IMR-90 (cell line): Measurements from ENCODE around the gene C8B. TPM values are rescaled to one million over a fixed set of nuclear protein-coding genes. Genes with fewer than 3 reads are reported as not detected.

Experiments used
- ATAC-seq: fragments of 200-7000 bp; cut with Tn5 transposase; 2 replicates; pipeline ENCODE4 v1.9.1; 2020; ENCODE audit warnings: low read depth, mild to moderate bottlenecking, moderate library complexity
- BruUV-seq: library from RNA; stranded (reverse); fragments of 400-500 nt; replicated peaks from 2 replicates; lab custom pipeline; 2021; lab: Mats Ljungman, UMichigan
- CTCF ChIA-PET: fragments of 300-600 bp; formaldehyde crosslinking; extraction: SDS; loops from one replicate; lab custom pipeline; 2021; ENCODE audit warnings: antibody characterized with exemption; lab: Yijun Ruan, JAX
- POLR2A ChIA-PET: fragments of 300-600 bp; sonication (Branson Sonifier 250); formaldehyde crosslinking; loops from one replicate; lab custom pipeline; 2022; ENCODE audit warnings: antibody characterized with exemption; ENCODE audit not compliant: unreplicated experiment; lab: Charles Lee
- DNase-seq: peaks from one replicate; pipeline ENCODE4 v3.0.0; 2013
- H2AFZ ChIP-seq: replicated peaks from 2 replicates; pipeline ENCODE3; 2013; ENCODE audit warnings: low read length, mild to moderate bottlenecking; ENCODE audit not compliant: poor library complexity
- H2AK5ac ChIP-seq: 2 replicates; pipeline ENCODE4 v1.6.1; 2013; ENCODE audit warnings: low read depth, low read length, inconsistent platforms
- H2AK9ac ChIP-seq: replicated peaks from 2 replicates; pipeline ENCODE3; 2013; ENCODE audit warnings: mild to moderate bottlenecking, low read depth, low read length, moderate library complexity; ENCODE audit not compliant: poor library complexity
- H2BK120ac ChIP-seq: 2 replicates; pipeline ENCODE4 v1.6.1; 2013; ENCODE audit warnings: low read depth, low read length, inconsistent platforms
- H2BK15ac ChIP-seq: 3 replicates; pipeline ENCODE4 v1.6.1; 2013; ENCODE audit warnings: low read depth, low read length, inconsistent platforms
- H2BK20ac ChIP-seq: 2 replicates; pipeline ENCODE4 v1.6.1; 2013; ENCODE audit warnings: low read depth, mild to moderate bottlenecking, inconsistent platforms, low read length, moderate library complexity
- H2BK5ac ChIP-seq: 2 replicates; pipeline ENCODE4 v1.6.1; 2013; ENCODE audit warnings: mild to moderate bottlenecking, low read depth, low read length, inconsistent platforms; ENCODE audit not compliant: poor library complexity, severe bottlenecking
- H3K14ac ChIP-seq: replicated peaks from 2 replicates; pipeline ENCODE4 v1.6.1; 2013; ENCODE audit warnings: low read depth, low read length, inconsistent platforms
- H3K18ac ChIP-seq: 2 replicates; pipeline ENCODE4 v1.6.1; 2013; ENCODE audit warnings: low read depth, low read length, control low read depth
- H3K23ac ChIP-seq: 2 replicates; pipeline ENCODE4 v1.6.1; 2013; ENCODE audit warnings: low read depth, low read length, inconsistent platforms
- H3K27ac ChIP-seq: 2 replicates; pipeline ENCODE4 v1.5.1; 2013; ENCODE audit warnings: mild to moderate bottlenecking, control low read depth, low read length; ENCODE audit not compliant: insufficient read depth
- H3K27me3 ChIP-seq: 2 replicates; pipeline ENCODE4 v1.6.1; 2013; ENCODE audit warnings: low read length; ENCODE audit not compliant: control insufficient read depth, insufficient read depth
- H3K36me3 ChIP-seq: 2 replicates; pipeline ENCODE4 v1.6.1; 2013; ENCODE audit warnings: low read length, mixed read lengths; ENCODE audit not compliant: control insufficient read depth, insufficient read depth
- H3K4ac ChIP-seq: 2 replicates; pipeline ENCODE4 v1.6.1; 2013; ENCODE audit warnings: low read depth, low read length, inconsistent platforms
- H3K4me1 ChIP-seq: 2 replicates; pipeline ENCODE4 v1.6.1; 2013; ENCODE audit warnings: low read length, mixed read lengths; ENCODE audit not compliant: control insufficient read depth, insufficient read depth
- H3K4me2 ChIP-seq: 2 replicates; pipeline ENCODE4 v1.6.1; 2013; ENCODE audit warnings: low read depth, mild to moderate bottlenecking, control low read depth, low read length, moderate library complexity
- H3K4me3 ChIP-seq: 2 replicates; pipeline ENCODE4 v1.5.1; 2013; ENCODE audit warnings: low read depth, mild to moderate bottlenecking, control low read depth, low read length, moderate library complexity; ENCODE audit not compliant: insufficient read depth
- H3K56ac ChIP-seq: 2 replicates; pipeline ENCODE4 v1.6.1; 2013; ENCODE audit warnings: low read length, inconsistent platforms; ENCODE audit not compliant: insufficient read depth; ENCODE audit errors: extremely low read depth
- H3K79me1 ChIP-seq, 2 experiments: 2 replicates each; pipeline ENCODE4 v1.6.1; 2013; ENCODE audit warnings: low read length in 2 of 2, inconsistent platforms in 1 of 2, low read depth in 1 of 2
- H3K9ac ChIP-seq: 2 replicates; pipeline ENCODE4 v1.6.1; 2013; ENCODE audit warnings: low read depth, low read length, control low read depth
- H3K9me1 ChIP-seq: 2 replicates; pipeline ENCODE4 v1.6.1; 2013; ENCODE audit warnings: low read length, inconsistent platforms; ENCODE audit not compliant: insufficient read depth
- H3K9me3 ChIP-seq: 2 replicates; pipeline ENCODE4 v1.6.1; 2013; ENCODE audit warnings: low read length; ENCODE audit not compliant: control insufficient read depth, insufficient read depth
- H4K20me1 ChIP-seq: 2 replicates; pipeline ENCODE4 v1.6.1; 2013; ENCODE audit warnings: low read length, inconsistent platforms; ENCODE audit not compliant: insufficient read depth
- H4K5ac ChIP-seq: 2 replicates; pipeline ENCODE4 v1.6.1; 2013; ENCODE audit warnings: mild to moderate bottlenecking, low read depth, low read length, control low read depth
- H4K8ac ChIP-seq, 2 experiments: 2 replicates each; pipeline ENCODE4 v1.6.1; 2013; ENCODE audit warnings: low read depth in 2 of 2, low read length in 2 of 2, control low read depth in 1 of 2, inconsistent platforms in 1 of 2
- H4K91ac ChIP-seq: 2 replicates; pipeline ENCODE4 v1.6.1; 2013; ENCODE audit warnings: low read depth, low read length, inconsistent platforms; ENCODE audit not compliant: insufficient read depth
- BHLHE40 ChIP-seq: fragments of 150-350 bp; IDR thresholded peaks from 2 replicates; pipeline ENCODE4 v1.6.1; 2016; ENCODE audit warnings: mild to moderate bottlenecking, low read depth, low read length
- CEBPB ChIP-seq: IDR thresholded peaks from 2 replicates; pipeline ENCODE4 v1.6.1; 2012; ENCODE audit warnings: low read depth, low read length, improper control_type of control experiment
- CHD1 ChIP-seq: IDR thresholded peaks from 2 replicates; pipeline ENCODE4 v1.6.1; 2012; ENCODE audit warnings: low read depth, low read length, improper control_type of control experiment
- FOS ChIP-seq: fragments of 150-350 bp; IDR thresholded peaks from 2 replicates; pipeline ENCODE4 v1.6.1; 2016; ENCODE audit warnings: low read depth, low read length
- MAFK ChIP-seq: IDR thresholded peaks from 2 replicates; pipeline ENCODE4 v1.6.1; 2012; ENCODE audit warnings: low read depth, low read length, improper control_type of control experiment
- MAZ ChIP-seq: IDR thresholded peaks from 2 replicates; pipeline ENCODE4 v1.6.1; 2012; ENCODE audit warnings: low read depth, mild to moderate bottlenecking, low read length, improper control_type of control experiment, moderate library complexity, borderline replicate concordance
- MXI1 ChIP-seq: IDR thresholded peaks from 2 replicates; pipeline ENCODE4 v1.6.1; 2012; ENCODE audit warnings: low read depth, mild to moderate bottlenecking, low read length, moderate library complexity, borderline replicate concordance
- NFE2L2 ChIP-seq: fragments of 150-350 bp; IDR thresholded peaks from 2 replicates; pipeline ENCODE4 v1.6.1; 2016; ENCODE audit warnings: low read depth, mild to moderate bottlenecking, low read length
- POLR2A ChIP-seq: IDR thresholded peaks from 2 replicates; pipeline ENCODE4 v1.6.1; 2012; ENCODE audit warnings: mild to moderate bottlenecking, low read depth, low read length
- RAD21 ChIP-seq: IDR thresholded peaks from 2 replicates; pipeline ENCODE4 v1.6.1; 2012; ENCODE audit warnings: low read length, improper control_type of control experiment
- RCOR1 ChIP-seq: IDR thresholded peaks from 2 replicates; pipeline ENCODE4 v1.6.1; 2012; ENCODE audit warnings: mild to moderate bottlenecking, low read length, improper control_type of control experiment; ENCODE audit not compliant: insufficient replicate concordance
- RFX5 ChIP-seq: IDR thresholded peaks from 2 replicates; pipeline ENCODE4 v1.8.0; 2012; ENCODE audit warnings: low read depth, mild to moderate bottlenecking, low read length, moderate library complexity
- SMC3 ChIP-seq: fragments of 150-350 bp; IDR thresholded peaks from 2 replicates; pipeline ENCODE4 v1.6.1; 2016; ENCODE audit warnings: low read depth, mild to moderate bottlenecking, antibody characterized with exemption, low read length, moderate library complexity
- WGBS, 2 experiments: methylation state at CpG; one replicate each; pipeline versions ENCODE4 v1.1.5 to v1.1.7; 2013; ENCODE audit warnings: missing lambda C conversion rate in 2 of 2; ENCODE audit not compliant: insufficient read length in 1 of 2; ENCODE audit errors: extremely low coverage in 2 of 2; 5-methylcytosine and 5-hydroxymethylcytosine counted together
- dilution Hi-C: fragments of 300-500 bp; cut with HindIII; formaldehyde crosslinking; loops from one replicate; pipeline ENCODE4 v1.14.3; 2018; ENCODE audit warnings: low sequenced_read_pairs; ENCODE audit not compliant: unreplicated experiment
- in situ Hi-C: fragments of 300-500 bp; cut with MboI; formaldehyde crosslinking; loops from 3 replicates; pipeline ENCODE4 v1.14.3; 2019; ENCODE audit warnings: low sequenced_read_pairs, inconsistent platforms, mixed read lengths
- intact Hi-C: fragments of 100-400 bp; cut with micrococcal nuclease; formaldehyde crosslinking; loops from 2 replicates; pipeline ENCODE4 v1.10.0; 2022
- polyA plus RNA-seq, 3 experiments: library from polyadenylated mRNA; depleted of rRNA; stranded (reverse); fragments of >200 nt; gene quantifications; 2 replicates each; pipeline ENCODE4 v1.2.3, GENCODE V29; 2012; ENCODE audit warnings: low replicate concordance in 1 of 3
- total RNA-seq: library from RNA; depleted of rRNA; stranded (reverse); fragments of >200 nt; gene quantifications from 2 replicates; pipeline ENCODE4 v1.2.3, GENCODE V29; 2012
- TF ChIP-seq, protein P1 (sequence below): fragments of 150-350 bp; IDR thresholded peaks from 2 replicates; pipeline ENCODE4 v1.6.1; 2017; ENCODE audit warnings: mild to moderate bottlenecking, antibody characterized with exemption, low read length, low read depth
- TF ChIP-seq, protein P2 (sequence below): conservative IDR thresholded peaks from 2 replicates; pipeline ENCODE4 v1.5.1; 2012; ENCODE audit warnings: mild to moderate bottlenecking, low read depth, low read length, improper control_type of control experiment
- TF ChIP-seq, protein P3 (sequence below): fragments of 150-350 bp; IDR thresholded peaks from 2 replicates; pipeline ENCODE4 v1.6.1; 2016; ENCODE audit warnings: low read depth, mild to moderate bottlenecking, low read length, moderate library complexity, borderline replicate concordance

The C8B gene
- total and polyA plus RNA-seq, 2 of the 4 experiments (the other 2 are of a cell fraction) = not detected

DNA sequence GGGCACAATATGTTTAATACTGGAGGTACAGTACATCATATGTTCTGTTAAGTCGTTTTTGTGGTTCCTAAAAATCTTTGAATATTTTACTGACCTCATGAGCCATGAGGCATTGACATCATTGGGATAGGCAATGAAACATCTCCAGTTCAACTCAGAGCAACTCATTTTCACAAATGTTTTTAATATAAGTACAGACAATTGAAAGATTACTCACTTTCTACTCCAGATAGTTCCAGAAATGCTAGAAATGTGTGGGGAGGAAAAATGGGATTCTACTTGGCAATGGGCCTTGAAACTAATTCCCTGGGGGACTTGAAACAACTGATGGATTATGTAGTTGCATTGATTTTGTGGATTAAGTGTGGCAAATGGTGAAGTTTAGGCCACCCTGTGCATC lies 7.2 kb upstream of the C8B start:
- BruUV-seq = no TSS peak
- dilution Hi-C loops = no loop called here
- Histone ChIP-seq H3K4me1 (no peaks in the 10 kb centered on the region; the same call in 1 of the 2 replicates), H4K8ac (no peak overlapping the region), H3K27ac (no peak overlapping the region), H3K9ac (no peak overlapping the region), H3K27me3 (peaks cover 3% of the 10 kb centered on the region), H2AK5ac (no peak overlapping the region), H3K36me3 (no peaks in the 10 kb centered on the region), H3K23ac (no peak overlapping the region), H3K18ac (no peak overlapping the region), H2AFZ (no peak overlapping the region), H3K14ac (no peak overlapping the region), H3K9me3 (no peaks in the 10 kb centered on the region), H2BK120ac (no peak overlapping the region), H4K91ac (no peak overlapping the region), H2BK15ac (no peak overlapping the region), H3K9me1 (no peaks in the 10 kb centered on the region; the same call in 1 of the 2 replicates), H2BK20ac (no peak overlapping the region), H2BK5ac (no peak overlapping the region), H4K20me1 (no peaks in the 10 kb centered on the region), H3K4me3 (no peak overlapping the region), H3K4ac (no peak overlapping the region), H3K56ac (no peak overlapping the region), H2AK9ac (no peak overlapping the region), H3K4me2 (no peak overlapping the region), H3K79me1 (no peaks in the 10 kb centered on the region), H4K5ac (no peak overlapping the region)
- intact Hi-C loops = no loop called here
- POLR2A ChIA-PET = no interaction called here
- CTCF ChIA-PET = no interaction called here
- in situ Hi-C loops = no loop called here
- DNase-seq (no peak), ATAC-seq (no peak)
- TF ChIP-seq CHD1 (no peak), RFX5 (no peak), BHLHE40 (no peak), RCOR1 (no peak), MXI1 (no peak), FOS (no peak), NFE2L2 (no peak), POLR2A (no peak), CEBPB (no peak), SMC3 (no peak), MAZ (no peak), MAFK (no peak), RAD21 (no peak)
- TF ChIP-seq, protein P1, sequence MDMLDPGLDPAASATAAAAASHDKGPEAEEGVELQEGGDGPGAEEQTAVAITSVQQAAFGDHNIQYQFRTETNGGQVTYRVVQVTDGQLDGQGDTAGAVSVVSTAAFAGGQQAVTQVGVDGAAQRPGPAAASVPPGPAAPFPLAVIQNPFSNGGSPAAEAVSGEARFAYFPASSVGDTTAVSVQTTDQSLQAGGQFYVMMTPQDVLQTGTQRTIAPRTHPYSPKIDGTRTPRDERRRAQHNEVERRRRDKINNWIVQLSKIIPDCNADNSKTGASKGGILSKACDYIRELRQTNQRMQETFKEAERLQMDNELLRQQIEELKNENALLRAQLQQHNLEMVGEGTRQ = no peak
- TF ChIP-seq, protein P2, sequence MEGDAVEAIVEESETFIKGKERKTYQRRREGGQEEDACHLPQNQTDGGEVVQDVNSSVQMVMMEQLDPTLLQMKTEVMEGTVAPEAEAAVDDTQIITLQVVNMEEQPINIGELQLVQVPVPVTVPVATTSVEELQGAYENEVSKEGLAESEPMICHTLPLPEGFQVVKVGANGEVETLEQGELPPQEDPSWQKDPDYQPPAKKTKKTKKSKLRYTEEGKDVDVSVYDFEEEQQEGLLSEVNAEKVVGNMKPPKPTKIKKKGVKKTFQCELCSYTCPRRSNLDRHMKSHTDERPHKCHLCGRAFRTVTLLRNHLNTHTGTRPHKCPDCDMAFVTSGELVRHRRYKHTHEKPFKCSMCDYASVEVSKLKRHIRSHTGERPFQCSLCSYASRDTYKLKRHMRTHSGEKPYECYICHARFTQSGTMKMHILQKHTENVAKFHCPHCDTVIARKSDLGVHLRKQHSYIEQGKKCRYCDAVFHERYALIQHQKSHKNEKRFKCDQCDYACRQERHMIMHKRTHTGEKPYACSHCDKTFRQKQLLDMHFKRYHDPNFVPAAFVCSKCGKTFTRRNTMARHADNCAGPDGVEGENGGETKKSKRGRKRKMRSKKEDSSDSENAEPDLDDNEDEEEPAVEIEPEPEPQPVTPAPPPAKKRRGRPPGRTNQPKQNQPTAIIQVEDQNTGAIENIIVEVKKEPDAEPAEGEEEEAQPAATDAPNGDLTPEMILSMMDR = no peak
- TF ChIP-seq, protein P3, sequence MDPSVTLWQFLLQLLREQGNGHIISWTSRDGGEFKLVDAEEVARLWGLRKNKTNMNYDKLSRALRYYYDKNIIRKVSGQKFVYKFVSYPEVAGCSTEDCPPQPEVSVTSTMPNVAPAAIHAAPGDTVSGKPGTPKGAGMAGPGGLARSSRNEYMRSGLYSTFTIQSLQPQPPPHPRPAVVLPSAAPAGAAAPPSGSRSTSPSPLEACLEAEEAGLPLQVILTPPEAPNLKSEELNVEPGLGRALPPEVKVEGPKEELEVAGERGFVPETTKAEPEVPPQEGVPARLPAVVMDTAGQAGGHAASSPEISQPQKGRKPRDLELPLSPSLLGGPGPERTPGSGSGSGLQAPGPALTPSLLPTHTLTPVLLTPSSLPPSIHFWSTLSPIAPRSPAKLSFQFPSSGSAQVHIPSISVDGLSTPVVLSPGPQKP = no peak
- no CpG with 5 or more reads among the region's 1 CpG for WGBS, 2 experiments
